Measurements from ENCODE around the gene ETV7. TPM values are rescaled to one million over a fixed set of nuclear protein-coding genes. Genes with fewer than 3 reads are reported as not detected.
A peak's percentile ranks its signal among the peaks of the same experiment; 100 is the strongest.

ETV7 gene
- total and polyA plus RNA-seq, 2 of the 13 experiments (the other 11 are each of a cell fraction or from before 2014, with no cell fraction given): not detected

DNA sequence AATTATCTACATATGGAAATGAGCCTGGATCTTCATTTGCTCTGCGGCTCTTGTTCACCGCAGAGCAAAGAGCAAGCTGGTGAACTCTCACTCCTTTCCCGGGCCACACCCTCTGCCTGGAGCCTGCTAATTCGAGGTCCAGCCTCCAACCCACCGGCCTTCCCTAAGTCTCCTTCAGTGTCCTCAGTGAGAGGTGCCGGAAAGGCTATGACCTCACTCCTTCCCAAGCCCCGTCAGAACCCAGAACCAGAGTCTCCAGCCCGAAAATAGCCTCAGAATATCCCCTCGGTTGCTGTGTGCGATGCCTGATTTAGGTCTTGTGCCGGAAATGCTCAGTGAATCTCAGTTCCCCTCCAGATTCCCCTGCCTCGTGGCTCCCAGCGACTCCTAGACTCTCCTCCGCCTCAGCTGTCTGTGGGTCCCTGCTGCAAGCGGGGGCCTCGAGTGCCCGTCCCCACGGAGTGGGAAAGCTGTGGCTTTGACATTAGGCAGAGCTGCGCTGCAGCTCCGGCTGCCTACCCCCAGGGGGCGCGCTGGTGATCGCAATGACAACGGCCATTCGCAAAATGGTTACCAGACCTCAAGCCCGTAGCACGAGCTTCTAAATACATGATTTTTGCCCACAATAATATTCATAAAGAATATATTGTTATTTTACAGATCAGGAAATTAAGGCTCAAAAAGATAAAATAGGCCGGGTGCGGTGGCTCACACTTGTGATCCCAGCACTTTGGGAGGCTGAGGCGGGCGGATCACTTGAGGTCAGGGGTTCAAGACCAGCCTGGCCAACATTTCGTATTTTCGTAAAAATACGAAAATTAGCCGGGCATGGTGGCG, 46.6 kb downstream of the ETV7 start (continued):
- 0 out of 2 replicates have a peak, but pooled peaks have one; percentile 66 for TF ChIP-seq ZNF878 (CRISPR knock-in tag; IDR thresholded peaks at IDR 0.05)
- no peak for TF ChIP-seq ZNF296 (CRISPR knock-in tag; conservative IDR thresholded peaks at IDR 0.05)
- no peak for TF ChIP-seq GABPA (IDR thresholded peaks at IDR 0.05; ENCODE audit: low read depth, low read length)
- TF ChIP-seq GABPA (CRISPR knock-in tag; IDR thresholded peaks at IDR 0.05; ENCODE audit: low read depth): no peak
- no peak for TF ChIP-seq MTA3 (CRISPR knock-in tag; IDR thresholded peaks at IDR 0.05)
- no peak; a peak in 1 of 4 replicates for TF ChIP-seq KLF16 (CRISPR knock-in tag; IDR thresholded peaks at IDR 0.05)
- no peak for TF ChIP-seq ZNF724P (CRISPR knock-in tag; IDR thresholded peaks at IDR 0.05; ENCODE audit: borderline replicate concordance)
- TF ChIP-seq FOXA1 (IDR thresholded peaks at IDR 0.05): no peak
- TF ChIP-seq FOXA1 (CRISPR knock-in tag; IDR thresholded peaks at IDR 0.05): no peak
- TF ChIP-seq SP5 (CRISPR knock-in tag; IDR thresholded peaks at IDR 0.05; ENCODE audit: borderline replicate concordance, low read depth): no peak
- peak; percentile 58; the same call in 1 of the 2 replicates for TF ChIP-seq RXRA (CRISPR knock-in tag; IDR thresholded peaks at IDR 0.05)
- no peak for TF ChIP-seq ZNF781 (CRISPR knock-in tag; IDR thresholded peaks at IDR 0.05; ENCODE audit: borderline replicate concordance, not compliant biosample characterization)
- no peak for TF ChIP-seq NBN (conservative IDR thresholded peaks at IDR 0.05)
- TF ChIP-seq ZNF260 (CRISPR knock-in tag; IDR thresholded peaks at IDR 0.05; ENCODE audit: borderline replicate concordance, low read depth): no peak
- no peak for TF ChIP-seq MAFK (conservative IDR thresholded peaks at IDR 0.05 in 1 of 2, IDR thresholded peaks at IDR 0.05 in 1 of 2; ENCODE audit: low read length in 2 of 2)
- no peak for TF ChIP-seq MTF1 (CRISPR knock-in tag; IDR thresholded peaks at IDR 0.05)
- TF ChIP-seq MED13 (CRISPR knock-in tag; IDR thresholded peaks at IDR 0.05): no peak
- TF ChIP-seq ZNF570 (CRISPR knock-in tag; IDR thresholded peaks at IDR 0.05; ENCODE audit: borderline replicate concordance): no peak
- 0 out of 2 replicates have a peak, but pooled peaks have one; percentile 37 for TF ChIP-seq CBFB (CRISPR knock-in tag; IDR thresholded peaks at IDR 0.05)
- no peak for TF ChIP-seq ZNF530 (CRISPR knock-in tag; IDR thresholded peaks at IDR 0.05; ENCODE audit: low read depth)
- TF ChIP-seq KDM3A (CRISPR knock-in tag; IDR thresholded peaks at IDR 0.05; ENCODE audit: low read depth): no peak
- TF ChIP-seq PCBP2 (optimal IDR thresholded peaks at IDR 0.05; ENCODE audit: low read depth, low read length, poor library complexity, severe bottlenecking): no peak
- TF ChIP-seq SOX13 (IDR thresholded peaks at IDR 0.05): no peak
- no peak for TF ChIP-seq SOX13 (CRISPR knock-in tag; conservative IDR thresholded peaks at IDR 0.05 in 1 of 2, IDR thresholded peaks at IDR 0.05 in 1 of 2)
- no peak for TF ChIP-seq ZNF251 (CRISPR knock-in tag; IDR thresholded peaks at IDR 0.05)
- no peak for TF ChIP-seq ZNF354B (CRISPR knock-in tag; IDR thresholded peaks at IDR 0.05)
- peak; percentile 75 for TF ChIP-seq PPARG (CRISPR knock-in tag; conservative IDR thresholded peaks at IDR 0.05)
- no peak for TF ChIP-seq MED1 (CRISPR knock-in tag; IDR thresholded peaks at IDR 0.05)
- TF ChIP-seq ZNF768 (CRISPR knock-in tag; IDR thresholded peaks at IDR 0.05): no peak
- TF ChIP-seq ZNF766 (CRISPR knock-in tag; IDR thresholded peaks at IDR 0.05; ENCODE audit: borderline replicate concordance): no peak
- TF ChIP-seq HDAC6 (IDR thresholded peaks at IDR 0.05; ENCODE audit: low read depth, low read length): no peak
- no peak for TF ChIP-seq SOX5 (CRISPR knock-in tag; IDR thresholded peaks at IDR 0.05; ENCODE audit: borderline replicate concordance)
- TF ChIP-seq, protein P1, sequence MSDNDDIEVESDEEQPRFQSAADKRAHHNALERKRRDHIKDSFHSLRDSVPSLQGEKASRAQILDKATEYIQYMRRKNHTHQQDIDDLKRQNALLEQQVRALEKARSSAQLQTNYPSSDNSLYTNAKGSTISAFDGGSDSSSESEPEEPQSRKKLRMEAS (IDR thresholded peaks at IDR 0.05): peak; percentile 85
- TF ChIP-seq ZNF17 (CRISPR knock-in tag; IDR thresholded peaks at IDR 0.05): no peak
- no peak for TF ChIP-seq ZNF589 (CRISPR knock-in tag; conservative IDR thresholded peaks at IDR 0.05)
- TF ChIP-seq ZNF790 (CRISPR knock-in tag; IDR thresholded peaks at IDR 0.05; ENCODE audit: borderline replicate concordance): no peak
